NCI-H2107 treated with DMSO at 0.1 percent for 48 hours (cell line): ENCODE measurements around the gene RBM20.
A peak's percentile ranks its signal among the peaks of the same experiment; 100 is the strongest.

Source experiments
- DNase-seq: peaks from one replicate; lab custom pipeline; 2025; ENCODE audit not compliant: unreplicated experiment; lab: John Stamatoyannopoulos, UW

The RBM20 gene

GRCh38 chr10:110671788-110672579, 27.8 kb downstream of the RBM20 start:
- DNase-seq, result no peak

GRCh38 chr10:110672580-110672919, 28.4 kb downstream of the RBM20 start:
- DNase-seq, result no peak

GRCh38 chr10:110676016-110676415, 31.9 kb downstream of the RBM20 start:
- no peak for DNase-seq

- no peak for DNase-seq
These were observed 35.5 kb downstream of the RBM20 start for GRCh38 chr10:110679486-110680272.

- DNase-seq, result no peak
These were observed 36.3 kb downstream of the RBM20 start for GRCh38 chr10:110680273-110681020.

- peak; percentile 27 for DNase-seq
These were observed 37.0 kb downstream of the RBM20 start for GRCh38 chr10:110681023-110681681.

- DNase-seq, result no peak
These were observed 38.2 kb downstream of the RBM20 start for GRCh38 chr10:110682348-110682747.

GRCh38 chr10:110684800-110685446, 40.8 kb downstream of the RBM20 start:
- no peak for DNase-seq

GRCh38 chr10:110686047-110686446, 41.9 kb downstream of the RBM20 start:
- DNase-seq, result no peak

- DNase-seq, result no peak
These were observed 42.8 kb downstream of the RBM20 start for GRCh38 chr10:110686949-110687348.

GRCh38 chr10:110687400-110687799, 43.3 kb downstream of the RBM20 start:
- no peak for DNase-seq

GRCh38 chr10:110691139-110691538, 47.0 kb downstream of the RBM20 start:
- DNase-seq, result no peak

GRCh38 chr10:110694263-110694662, 50.1 kb downstream of the RBM20 start:
- DNase-seq, result no peak

- DNase-seq, result no peak
These were observed 50.8 kb downstream of the RBM20 start for GRCh38 chr10:110694820-110695538.

- DNase-seq, result no peak
These were observed 51.4 kb downstream of the RBM20 start for GRCh38 chr10:110695539-110695886.

GRCh38 chr10:110696436-110696835, 52.3 kb downstream of the RBM20 start:
- no peak for DNase-seq

GRCh38 chr10:110698340-110698739, 54.2 kb downstream of the RBM20 start:
- no peak for DNase-seq

GRCh38 chr10:110698782-110699201, 54.7 kb downstream of the RBM20 start:
- no peak for DNase-seq

GRCh38 chr10:110699859-110700468, 55.8 kb downstream of the RBM20 start:
- DNase-seq, result no peak
